Fibroblast of skin of left biceps (primary cell): ENCODE measurements around the gene MYRF.

Source experiments
- DNase-seq, 2 experiments: peaks; one replicate each; pipeline ENCODE4 v3.0.0-alpha.2; 2013; ENCODE audit warnings: low read depth in 2 of 2

Gene MYRF

DNA sequence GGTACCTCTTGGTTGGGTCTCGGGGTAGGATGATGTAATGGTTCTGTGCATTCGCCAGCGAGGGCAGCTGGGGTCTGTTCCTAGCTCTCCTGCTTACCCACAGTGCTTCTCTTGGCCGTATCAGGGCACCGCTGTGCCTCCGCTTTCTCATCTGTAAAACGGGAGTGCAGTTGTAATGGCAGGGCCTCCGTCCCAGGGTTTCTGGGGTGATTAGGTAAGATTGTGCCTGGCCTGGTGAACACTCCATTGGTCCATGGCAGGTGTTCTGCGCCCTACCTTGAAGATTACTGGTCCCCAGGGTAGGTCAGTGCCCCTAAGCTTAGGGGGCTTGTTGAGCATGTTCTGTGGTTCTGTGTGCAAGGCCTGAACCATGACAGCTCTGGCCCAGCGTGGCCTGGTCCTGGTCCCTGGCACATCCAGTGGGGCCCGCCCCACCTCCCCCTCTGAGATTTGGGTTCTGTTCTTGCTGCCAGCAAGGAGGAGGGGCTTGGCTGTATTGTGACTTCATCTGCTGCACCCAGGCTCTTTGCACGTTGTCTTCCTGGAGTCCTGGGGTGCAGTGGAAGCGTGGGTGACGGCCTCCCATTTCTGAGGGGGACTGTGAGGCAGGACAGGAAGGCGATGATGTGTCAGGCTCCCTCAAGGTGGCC is 4.9 kb downstream of the MYRF start:
- no peak for DNase-seq

DNA sequence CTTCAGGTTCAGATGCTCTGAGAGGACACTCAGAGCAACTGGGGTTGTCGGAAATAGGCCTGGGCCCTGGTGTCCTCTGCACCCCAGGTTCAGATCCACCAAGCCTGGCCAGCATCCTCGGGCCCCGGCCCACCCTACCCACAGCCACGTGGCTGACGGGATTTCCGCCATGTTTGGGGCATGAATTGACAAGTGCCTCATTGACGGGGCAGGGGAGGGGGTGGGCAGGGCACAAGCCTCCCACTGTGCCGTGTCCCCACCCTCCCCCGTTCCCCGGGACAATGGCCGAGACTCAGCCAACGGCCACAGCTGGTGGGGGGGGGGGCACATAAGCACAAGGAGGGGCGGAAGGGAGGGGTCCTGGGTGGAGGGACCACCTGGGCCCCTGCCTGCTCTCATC is 8.5 kb downstream of the MYRF start:
- DNase-seq, result no peak

DNA sequence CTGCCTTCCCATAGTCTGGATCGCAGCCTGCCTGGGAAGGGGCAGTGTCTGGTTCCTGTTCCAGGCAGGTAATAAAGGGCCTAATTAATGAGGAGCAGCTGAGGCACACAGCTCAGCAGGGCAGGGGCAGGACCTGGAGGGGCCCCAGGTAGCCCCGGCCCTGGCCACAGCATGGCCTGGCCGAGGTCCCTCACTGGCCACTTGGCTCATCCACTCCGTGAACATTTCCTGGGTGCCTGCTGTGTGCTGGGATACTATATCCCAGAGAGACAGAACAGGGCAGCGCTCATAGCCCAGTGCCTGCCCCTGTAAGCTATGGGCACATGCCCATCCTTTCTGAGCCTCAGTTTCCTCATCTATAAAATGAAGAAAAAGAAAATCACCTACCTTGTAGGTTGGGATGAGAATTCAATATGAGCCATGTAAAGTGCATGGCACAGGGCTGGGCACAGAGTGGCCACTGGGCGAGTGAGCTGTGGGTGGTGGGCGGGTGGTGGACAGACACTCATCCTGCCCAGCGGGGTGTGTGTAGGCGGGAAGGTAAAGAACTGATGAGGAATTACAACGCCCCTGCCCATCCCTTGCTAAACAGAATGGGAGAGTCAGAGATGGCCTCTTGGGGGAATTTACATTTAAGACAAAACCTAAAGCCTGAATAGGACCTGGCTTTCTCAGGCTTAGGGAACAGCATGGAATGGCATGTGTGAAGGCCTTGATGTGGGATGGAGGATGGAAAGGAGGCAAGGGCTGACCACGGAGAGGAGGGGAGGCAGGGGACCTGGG is 9.2 kb downstream of the MYRF start:
- DNase-seq, result no peak

DNA sequence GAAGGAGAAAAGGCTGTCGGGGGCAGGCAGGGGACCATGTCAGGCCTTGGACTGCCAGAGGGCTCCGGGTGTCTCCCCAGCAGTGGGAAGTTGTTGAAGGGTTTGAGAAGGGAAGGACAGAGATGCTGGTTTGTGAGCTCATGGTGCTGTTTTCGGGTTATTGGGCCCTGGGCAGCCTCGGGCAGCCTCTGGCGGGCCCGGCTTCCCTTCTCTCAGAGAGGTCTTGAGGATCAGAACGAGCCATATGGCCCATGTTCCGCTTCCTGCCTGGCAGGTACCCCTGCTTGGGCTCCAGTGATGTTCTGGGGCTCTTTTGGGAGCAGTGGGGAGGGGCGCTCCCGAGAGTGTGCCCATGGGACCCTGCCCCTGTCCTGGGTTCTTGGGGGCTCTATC is 9.8 kb downstream of the MYRF start:
- DNase-seq, result no peak

DNA sequence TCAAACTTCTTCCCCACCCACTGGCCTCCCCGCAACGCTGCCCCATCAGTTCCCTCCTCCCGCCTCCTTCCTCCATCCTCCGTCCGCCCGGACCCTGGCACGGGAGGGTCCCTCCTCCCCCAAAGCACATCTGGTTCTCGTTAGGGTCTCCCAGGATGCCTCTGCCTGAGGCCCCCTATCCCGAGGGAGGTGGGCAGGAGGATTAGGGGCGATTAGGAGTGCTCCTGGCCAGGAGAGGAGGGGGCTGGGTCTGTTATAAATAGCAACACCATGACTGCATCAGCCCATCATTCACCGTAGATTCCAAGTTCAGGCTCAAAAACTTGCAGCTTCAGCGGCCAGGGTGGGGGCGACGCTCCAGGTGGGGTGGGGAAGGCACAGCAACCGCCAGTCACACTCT is 10.4 kb downstream of the MYRF start:
- DNase-seq, result no peak

DNA sequence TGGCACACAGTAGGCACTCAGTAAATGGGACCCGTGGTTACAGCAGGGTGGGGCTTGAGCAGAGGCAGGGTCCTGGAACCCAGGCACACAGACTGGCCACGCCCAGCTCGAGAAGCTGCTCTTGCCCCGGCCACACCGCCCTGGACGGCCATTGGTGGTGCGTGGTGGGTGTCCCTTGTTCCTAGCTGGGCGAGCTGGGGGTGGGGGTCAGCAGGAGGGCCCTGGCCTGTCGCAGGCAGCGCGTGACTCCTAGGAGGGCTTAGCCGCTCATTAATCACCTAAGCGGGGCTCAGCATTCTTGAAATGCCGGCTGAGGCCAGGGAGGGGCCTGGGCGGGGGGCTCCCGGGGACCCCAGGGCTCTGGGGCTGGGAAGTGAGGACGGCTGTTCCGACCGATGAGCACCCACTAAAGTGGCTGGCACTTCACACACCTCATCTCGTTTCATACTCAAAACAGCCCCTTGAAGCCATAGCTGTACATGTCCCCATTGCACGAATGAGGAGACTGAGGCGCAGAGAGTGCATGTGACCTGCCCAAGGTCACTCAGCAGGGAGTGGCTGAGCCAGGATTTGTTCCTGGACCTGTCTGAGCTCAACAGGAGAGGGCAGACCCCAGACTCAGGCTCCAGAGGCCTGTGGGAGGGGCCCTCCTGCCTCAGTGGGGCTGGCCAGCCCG is 11.6 kb downstream of the MYRF start:
- no peak for DNase-seq

DNA sequence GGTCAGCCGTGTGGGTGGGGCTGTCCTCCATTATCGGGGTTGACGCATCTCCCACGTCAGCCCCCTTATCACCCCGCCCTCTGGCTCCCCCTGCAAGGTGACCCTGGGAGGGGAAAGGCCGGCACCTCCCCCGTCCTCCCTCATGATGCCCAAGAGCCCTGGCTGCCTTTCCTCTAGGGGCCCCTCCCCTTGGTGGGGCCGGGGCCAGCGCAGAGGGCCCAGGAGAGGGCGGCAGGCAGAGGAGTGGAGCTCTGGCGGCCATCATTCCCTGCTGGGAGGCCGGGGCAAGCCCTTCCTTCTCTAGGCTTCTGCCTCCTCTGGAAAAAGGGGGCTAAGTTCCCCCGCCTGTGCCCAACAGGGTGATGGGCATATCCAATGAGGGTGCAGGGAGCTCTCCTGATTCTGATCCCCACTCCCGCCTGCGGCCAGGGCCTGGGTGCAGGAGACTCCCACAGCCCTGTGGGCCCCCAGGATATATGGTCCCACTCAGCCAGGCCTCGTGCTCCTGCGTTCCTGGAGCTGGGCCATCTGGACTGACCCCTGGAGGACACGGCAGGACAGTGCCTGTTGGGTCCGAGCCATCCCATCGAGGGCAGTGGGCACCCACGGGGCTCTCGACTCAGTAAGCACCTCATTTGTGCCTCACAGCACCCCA is 12.3 kb downstream of the MYRF start:
- DNase-seq, result no peak

DNA sequence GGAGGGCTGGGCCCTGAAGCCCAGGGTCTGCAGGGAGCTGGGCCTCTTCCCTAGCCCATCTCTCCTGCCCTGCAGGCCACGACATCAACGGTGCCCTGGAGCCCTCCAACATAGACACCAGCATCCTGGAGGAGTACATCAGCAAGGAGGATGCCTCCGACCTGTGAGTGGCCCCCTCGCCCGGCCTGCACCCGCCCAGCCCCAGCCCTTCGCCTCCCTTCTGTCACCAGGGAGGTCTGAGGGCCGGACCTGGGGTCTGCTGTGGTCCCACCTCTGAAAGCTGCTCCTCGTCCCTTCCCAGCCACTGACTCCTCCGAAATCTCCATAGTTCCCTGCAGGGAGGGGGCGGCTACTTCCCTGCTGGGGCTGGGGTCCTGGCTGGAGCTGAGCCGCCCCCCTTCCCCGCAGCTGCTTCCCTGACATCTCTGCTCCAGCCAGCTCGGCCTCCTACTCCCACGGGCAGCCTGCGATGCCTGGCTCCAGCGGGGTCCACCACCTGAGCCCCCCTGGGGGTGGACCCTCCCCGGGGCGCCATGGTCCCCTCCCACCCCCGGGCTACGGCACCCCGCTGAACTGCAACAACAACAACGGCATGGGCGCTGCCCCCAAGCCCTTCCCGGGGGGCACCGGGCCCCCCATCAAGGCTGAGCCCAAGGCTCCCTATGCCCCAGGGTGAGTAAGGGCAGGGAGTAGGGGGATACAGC is 13.3 kb downstream of the MYRF start:
- no peak for DNase-seq

DNA sequence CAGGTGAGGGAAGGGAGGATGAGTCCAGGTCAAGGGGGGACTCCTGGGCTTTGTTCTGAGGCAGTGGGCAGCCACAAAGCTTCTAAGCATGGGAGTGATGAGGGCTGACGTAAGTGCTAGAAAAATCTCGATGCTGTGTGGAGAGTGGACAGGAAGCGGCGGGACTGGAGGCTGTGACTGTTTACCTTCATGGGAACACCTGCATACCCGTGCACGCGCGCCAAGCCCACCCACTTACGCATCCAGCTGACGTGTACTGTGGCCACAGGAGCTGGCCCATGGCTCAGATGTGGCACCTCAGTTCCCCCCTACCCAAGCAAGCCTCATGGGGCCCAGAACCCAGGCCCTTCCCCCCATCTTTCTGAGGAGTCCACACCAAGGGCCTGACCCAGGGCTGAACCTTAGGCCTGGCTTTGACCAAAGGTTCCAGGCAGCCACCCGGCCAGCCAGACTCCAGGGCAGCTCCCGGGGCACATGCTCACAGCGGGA is 14.0 kb downstream of the MYRF start:
- no peak for DNase-seq

DNA sequence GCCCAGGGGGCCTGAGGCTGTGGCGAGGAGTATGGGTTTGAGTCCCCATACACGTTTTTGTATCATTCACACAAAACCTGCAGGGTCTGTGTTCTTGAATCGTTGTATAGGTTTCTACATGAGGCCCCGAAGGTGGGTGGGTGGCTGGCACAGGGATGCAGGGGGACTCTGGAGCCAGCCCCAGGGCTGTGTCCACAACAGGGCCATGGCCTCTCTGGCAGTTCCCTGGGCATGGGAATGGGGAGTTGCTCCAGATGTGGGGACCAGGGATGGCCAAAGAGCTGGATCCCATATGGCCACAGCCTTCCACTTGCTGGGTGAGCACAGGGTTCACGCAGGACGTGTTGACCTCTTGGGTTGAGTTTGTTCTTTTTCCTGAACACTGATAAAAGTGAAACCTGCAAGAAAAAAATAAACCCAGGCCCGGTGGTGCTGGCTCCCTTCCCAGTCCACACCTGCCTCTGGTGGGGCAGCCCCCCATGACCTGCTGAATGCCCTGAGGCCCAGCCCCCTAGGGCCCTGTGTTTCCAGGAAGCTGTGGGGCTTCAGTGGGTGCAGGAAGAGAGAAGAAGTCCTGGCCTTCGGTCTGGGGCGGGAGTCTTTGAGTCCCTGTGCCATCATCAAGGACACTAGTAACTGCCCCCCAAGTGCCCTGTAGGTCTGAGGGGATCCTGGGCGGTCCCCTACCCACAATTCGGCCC is 16.1 kb downstream of the MYRF start:
- DNase-seq, result no peak

DNA sequence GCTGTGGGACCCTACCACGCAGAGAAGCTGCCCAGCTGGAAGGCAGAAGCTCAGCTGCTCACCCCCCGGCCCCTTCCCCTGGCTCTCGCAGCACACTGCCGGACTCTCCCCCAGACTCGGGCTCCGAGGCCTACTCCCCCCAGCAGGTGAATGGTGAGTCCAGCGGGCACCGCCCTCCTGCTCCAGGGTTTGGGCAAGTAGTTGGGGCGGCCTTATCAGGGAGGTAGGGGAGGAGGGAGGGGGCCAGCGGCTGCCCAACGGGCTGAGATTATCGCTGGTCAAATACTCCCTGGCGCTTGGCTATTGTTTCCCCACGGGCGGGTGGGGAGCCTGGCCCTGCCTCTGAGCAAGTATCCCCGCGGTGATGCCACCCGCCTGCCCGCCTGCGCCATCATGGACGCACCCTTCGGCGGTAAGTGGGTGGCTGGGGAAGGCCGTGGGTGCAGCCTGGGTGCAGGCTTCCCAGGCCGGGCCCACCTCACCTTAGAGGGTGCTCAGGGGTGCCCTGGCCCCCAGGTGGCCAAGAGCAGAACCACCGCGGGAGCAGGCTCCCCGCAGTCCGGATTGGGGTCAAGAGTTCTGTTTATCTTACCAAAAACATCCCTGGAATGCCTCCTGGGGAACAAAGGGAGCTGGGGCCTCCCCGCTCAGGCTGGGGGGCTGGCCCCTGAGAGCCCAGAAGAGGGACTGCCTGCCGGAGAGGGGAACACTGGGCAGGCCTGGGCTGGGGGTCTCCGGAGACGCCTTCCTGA is 16.9 kb downstream of the MYRF start:
- DNase-seq, result no peak

DNA sequence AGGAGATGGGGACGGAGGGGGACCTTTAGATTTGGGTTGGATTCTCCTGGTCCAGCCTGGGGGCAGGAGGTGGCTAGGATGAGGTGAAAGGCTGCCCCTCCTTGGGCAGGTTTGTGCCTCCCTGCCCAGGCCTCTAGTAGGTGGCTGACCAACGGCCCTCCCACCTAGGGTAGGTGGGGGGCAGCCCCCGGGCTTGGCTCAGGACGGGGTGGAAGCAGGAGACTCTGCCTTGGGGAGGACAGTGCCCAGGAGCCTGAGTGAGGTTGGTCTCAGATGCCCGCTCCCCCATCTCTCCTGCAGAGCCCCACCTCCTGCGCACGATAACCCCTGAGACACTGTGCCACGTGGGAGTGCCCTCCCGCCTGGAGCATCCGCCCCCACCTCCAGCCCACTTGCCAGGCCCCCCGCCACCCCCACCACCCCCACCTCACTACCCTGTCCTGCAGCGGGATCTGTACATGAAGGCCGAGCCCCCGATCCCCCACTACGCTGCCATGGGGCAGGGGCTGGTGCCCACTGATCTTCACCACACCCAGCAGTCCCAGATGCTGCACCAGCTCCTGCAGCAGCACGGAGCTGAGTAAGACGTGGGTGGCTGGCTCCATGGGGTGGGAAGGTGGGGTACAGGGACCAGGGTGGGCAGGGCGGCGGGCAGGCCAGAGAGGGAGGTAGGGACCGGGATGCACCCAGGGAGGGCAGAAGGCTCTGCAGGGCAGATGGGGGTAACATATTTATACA is 17.7 kb downstream of the MYRF start:
- DNase-seq, result no peak

DNA sequence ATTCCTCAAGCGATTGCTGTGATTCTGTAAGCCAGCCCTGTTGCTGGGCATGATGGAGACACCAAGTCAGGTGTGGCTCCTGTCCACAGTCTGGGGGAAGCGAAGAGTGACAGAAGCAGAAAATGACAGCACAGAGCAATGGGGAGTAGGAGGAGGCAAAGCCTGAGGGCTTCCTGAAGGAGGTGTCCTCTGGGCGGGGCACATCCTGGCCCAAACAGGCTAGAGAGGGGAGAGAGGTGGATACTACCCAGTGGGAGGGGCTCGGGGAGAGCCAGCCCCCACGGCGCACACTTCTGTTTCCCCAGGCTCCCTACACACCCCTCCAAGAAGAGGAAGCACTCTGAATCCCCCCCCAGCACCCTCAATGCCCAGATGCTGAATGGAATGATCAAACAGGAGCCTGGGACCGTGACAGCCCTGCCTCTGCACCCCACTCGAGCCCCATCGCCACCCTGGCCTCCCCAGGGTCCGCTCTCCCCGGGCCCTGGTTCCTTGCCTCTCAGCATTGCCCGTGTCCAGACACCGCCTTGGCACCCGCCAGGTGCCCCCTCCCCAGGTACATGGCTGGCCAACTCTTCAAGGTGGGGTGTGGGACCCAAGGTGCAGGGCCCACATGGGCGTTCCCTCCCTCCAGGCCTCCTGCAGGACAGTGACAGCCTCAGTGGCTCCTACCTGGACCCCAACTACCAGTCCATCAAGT is 18.9 kb downstream of the MYRF start:
- DNase-seq, result no peak

DNA sequence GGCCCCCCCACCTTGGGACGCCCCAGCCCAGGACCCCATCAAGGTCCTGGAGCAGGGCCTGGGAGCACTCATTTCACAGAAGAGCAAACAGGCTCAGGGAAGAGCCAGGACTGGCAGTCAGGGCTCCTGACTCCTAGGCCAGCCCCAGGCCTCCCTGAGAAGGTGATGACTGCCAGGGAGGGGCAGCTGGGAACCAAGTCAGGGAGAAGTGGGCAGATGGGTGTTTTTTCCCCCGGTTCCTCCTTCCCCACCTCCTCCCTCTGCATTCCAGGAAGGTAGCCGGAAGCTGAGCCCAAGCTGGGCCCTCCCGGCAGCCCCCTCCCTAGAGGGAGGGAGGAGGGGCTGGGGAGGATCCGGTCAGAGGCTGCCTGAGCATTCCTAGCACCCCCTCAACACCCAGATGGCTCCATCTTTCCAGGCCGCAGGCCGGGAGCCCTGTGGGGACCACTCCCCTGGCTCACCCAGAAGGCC is 19.6 kb downstream of the MYRF start:
- no peak for DNase-seq

DNA sequence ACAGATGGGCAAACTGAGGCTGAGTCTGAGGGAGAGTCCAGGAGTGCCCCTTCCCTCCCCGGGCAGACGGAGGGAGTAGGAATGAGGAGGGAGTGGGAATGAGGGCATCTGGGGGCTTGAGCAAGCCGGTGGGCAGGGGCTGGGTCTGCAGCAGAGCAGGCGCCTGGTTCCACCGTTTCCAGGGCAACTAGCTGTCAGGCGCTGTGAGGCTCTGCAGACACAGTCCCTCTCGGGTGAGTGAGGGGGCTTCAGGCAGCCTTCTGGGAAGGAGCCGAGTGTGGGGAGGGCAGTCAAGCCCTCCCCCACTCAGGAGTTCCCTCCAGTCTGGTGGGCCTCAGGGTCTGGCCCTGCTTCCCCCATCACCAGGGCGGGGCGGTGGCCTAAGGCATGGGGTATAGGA is 20.9 kb downstream of the MYRF start:
- no peak for DNase-seq

DNA sequence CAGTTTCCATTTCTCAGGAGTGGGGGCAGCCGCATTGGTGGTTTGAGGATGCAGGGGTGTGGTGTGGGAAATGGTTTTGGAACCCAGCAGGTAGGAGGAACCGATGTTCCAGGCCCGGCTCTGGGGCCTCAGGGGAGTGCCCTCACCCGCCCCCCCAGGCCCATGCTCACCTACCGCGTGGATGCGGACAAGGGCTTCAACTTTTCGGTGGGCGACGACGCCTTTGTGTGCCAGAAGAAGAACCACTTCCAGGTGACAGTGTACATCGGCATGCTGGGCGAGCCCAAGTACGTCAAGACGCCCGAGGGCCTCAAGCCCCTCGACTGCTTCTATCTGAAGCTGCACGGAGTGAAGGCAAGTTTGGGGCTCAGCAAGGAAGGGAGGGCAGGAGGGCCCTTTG is 21.4 kb downstream of the MYRF start:
- DNase-seq, result no peak

DNA sequence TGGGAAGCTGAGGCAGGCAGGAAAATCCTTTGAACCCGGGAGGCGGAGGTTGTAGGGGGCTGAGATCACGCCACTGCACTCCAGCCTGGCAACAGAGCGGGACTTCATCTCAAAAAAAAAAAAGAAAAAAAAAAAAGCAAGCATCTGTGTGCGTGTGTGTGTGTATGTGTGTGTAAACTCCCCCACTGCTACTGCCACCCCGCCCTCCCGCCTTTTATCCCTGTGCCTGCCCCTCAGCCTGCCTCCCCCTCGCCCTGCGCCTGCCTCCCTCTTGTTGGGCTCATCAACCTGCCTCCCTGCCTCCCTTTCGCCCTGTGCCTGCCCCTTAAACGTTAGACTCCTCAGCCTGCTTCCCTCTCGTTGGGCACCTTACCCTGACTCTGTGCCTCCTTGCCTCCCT is 22.0 kb downstream of the MYRF start:
- DNase-seq, result no peak

DNA sequence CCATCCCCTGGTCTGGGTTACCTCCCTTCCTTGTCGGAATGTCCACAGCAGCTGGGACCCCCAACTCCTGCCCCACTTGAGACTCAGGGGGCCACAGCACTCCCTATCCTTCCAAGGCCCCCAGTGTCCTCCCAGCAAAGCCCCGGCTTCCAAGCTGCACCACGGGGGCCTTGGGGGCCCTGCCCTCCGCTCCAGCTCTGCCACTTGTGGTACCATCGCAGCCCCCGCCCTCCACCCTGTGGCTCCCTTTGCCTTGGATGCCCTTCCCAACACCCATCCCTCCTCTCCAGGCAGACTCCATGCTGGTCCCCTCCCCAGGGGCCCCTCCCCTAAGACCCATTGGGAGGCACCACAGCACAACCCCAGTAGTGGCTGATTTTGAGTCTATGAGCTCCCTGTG is 22.7 kb downstream of the MYRF start:
- no peak for DNase-seq
